Fibroblast of gingiva (primary cell): Measurements from ENCODE around the gene SYT3.
"Not testable (repeated sequence)": the region's sequence is repeated elsewhere in the genome, so short reads cannot be mapped to it uniquely, and the experiment has no call there.

Experiments
- DNase-seq: peaks from one replicate; pipeline ENCODE4 v3.0.0-alpha.2; 2011; ENCODE audit warnings: low read depth

Gene SYT3

DNA sequence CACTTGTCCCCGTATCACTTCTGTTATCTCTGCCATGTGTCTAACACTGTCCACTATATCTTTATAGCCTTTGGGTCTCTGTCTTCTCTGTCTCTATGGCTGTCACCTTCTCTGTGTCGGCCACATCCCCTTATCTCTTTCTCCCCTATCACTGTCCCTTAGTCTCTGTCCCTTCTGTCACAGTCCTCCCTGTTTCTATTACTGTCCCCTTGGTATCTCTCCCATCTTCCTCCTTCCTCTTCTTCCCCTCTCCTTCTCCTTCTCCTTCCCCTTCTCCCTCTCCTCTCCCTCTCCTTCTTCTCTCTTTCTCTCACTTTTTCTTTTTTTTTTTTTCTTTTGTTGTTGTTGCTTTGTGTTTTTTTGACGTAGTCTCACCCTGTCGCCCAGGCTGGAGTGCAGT, 36.7 kb downstream of the SYT3 start:
- no peak for DNase-seq

DNA sequence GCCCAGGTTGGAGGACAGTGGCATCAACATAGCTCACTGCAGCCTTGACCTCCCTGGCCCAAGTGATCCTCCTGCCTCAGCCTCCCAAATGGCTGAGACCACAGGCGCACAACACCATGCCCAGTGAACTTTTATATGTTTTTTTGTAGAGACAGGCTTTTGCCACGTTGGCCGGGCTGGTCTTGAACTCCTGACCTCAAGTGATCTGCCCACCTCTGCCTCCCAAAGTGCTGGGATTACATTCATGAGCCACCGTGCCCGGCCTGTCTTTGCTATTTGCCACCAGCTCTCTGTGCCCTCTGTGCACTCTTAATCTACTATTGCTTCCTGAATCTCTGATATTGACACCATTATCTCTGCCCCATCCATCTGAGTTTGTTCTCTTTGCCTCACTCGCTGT, 37.2 kb downstream of the SYT3 start:
- DNase-seq: no peak

DNA sequence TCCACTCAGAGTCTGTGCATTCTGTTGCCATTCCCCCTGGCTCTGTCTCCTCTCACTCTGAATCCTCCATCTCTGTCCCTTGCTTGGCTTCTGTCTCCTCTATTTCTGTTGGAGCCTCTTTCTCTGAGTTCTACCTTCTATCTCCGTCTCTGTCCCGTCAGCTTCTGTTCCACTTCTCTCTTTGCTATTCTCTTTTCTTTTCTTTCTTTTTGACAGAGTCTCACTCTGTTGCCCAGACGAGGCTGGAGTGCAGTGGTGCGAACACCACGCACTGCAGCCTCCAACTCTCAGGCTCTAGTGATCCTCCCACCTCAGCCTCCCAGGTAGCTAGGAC, 37.6 kb downstream of the SYT3 start:
- DNase-seq: no peak

DNA sequence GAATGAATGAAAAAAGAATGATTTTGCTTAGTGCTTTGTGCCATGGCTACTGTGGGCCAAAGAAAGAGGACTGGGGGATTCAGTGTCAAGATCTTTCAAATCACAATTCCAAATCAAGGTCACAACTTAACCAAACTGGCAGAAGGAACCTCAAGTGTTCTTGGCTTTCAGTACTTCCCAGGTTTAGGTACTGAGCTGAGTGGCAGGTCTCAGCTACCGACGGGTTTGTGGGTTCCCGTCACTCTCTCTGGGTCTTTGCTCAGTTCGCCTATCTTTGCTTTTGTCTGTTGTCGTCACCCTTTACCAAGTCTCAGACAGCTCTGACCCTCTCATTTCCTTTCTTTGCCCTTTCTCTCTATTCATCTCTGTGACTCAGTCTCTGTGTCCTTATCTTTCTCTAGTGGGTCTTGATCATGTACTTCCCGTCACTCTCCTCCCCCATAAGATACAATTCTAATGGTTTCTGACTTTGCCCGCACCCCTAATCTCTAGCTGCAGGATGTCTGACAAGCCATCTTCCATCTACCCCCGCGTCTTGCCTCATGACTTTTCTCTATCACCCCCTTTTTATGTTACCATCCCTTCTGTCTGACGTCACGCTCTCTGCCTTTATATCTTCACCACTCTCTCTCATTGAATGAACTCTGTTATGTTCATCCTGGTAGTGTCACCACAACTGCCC, 38.1 kb downstream of the SYT3 start:
- no peak for DNase-seq

DNA sequence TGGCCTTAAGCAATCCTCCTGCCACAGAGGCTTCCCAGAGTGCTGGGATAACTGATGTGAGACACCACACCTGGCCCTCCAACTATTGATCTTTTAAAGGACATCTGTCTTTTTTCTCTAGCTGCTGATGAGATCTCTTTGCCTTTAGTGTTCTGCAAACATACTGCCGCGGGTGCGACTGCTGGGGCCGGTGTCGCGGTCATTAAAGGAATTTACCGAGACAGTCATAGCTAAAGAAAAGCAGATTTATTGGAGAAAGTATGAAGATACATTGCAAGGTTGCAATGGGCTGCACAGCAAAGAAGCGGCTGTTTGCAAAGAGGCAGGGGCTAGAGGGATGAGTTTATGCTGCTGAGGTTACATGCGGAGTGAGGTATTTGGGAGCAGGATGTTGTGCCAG, 40.3 kb downstream of the SYT3 start:
- no peak for DNase-seq

DNA sequence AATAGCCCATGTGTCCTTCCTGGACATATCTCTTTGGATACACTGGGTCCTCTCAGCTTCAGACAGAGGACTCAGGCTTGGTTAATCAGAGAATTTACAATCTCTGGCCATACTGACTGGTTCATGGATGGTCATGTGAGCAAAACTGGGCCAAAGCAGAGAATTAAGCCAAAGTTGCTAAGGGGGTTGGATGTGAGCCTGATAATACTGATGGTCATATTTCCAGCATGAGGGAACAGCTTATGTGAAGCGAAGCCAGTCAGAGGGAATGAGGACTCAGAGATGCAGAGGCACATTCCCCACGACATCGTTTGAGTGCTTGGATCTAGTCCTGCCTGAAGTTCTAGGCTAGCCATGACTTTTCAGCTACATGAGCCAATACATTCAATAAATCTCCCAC, 49.5 kb downstream of the SYT3 start:
- DNase-seq: no peak

- not testable (repeated sequence) for DNase-seq
Observed at GRCh38 chr19:50581795-50582660, 57.7 kb downstream of the SYT3 start.

DNA sequence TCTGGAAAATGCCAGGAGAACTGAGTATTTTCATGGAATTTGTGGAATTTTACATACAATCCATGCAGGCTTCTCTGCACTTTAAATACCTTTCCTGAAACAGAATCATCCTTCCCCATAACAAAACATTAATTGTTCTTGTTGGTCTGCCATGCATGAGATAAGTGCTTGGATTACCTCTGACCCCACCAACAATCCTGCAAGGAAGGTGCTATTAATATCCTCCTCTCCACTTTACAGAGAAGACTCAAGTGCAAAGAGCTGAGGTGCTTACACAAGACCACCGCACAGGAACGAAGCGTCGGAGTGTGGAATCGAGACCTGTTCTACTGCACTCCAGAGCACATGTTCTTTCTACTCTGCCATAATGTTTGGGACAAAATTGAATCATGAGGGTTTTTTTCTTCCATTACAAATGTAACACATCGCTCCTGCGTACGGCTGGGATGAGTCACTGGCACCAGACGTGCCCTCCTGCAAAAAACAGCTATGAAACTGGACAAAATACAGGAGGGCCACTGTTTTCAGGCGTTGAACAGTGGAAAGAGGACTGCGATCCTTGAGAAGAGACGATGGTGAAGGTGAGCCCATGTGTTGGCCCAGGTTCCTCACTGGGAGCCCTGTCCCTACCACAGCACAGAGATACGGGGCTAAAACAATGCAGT, 58.6 kb downstream of the SYT3 start:
- no peak for DNase-seq

GRCh38 chr19:50580240-50580639, 59.4 kb downstream of the SYT3 start:
- no peak for DNase-seq

DNA sequence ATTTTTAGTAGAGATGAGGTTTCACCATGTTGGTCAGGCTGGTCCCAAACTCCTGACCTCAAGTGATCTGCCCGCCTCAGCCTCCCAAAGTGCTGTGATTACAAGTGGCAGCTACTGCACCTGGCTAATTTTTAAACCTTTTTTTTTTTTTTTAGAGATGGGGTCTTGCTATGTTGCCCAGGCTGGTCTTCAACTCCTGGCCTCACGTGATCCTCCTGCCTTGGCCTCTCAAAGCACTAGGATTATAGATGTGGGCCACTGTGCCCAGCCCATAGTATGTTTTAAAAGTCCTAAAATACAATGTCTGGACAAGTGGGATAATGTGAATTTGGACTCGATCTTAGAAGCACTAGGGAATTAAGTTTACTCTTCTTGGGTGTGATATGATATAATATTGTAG, 62.9 kb downstream of the SYT3 start:
- not testable (repeated sequence) for DNase-seq

DNA sequence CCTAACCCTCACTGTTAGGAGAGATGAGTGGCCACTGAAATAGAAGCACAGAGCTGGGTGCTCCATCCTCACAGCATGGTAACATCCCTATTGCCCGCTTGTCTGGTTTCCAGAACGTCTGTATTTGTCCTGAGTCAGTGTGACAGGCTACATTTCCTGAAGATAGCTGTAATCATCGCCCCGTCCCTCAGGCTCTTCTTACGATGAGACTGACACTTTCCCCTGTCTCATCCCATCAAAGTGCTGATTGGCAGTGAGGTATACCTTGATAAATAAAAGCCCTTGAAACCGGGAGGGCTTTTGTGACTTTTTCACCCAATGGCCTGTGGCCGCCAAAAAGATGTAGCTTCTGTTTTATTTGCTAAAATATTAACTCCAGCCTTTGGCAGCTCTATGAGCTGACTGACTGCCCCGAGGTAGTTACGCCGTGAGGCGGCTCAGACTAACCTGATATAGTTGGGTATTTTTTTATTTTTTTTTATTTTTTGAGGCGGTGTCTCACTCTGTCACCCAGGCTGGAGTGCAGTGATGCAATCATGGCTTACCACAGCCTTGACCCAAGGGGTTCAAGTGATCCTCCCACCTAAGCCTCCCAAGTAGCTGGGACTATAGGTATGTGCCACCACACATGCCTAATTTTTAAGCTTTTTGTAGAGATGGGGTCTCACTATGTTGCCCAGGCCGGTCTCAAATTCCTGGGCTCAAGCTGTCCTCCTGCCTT, 65.8 kb downstream of the SYT3 start:
- DNase-seq: no peak
